MCF 10A (cell line): ENCODE measurements around the gene PDE4D. TPM values are rescaled to one million over a fixed set of nuclear protein-coding genes. Genes with fewer than 3 reads are reported as not detected.
A peak's percentile ranks its signal among the peaks of the same experiment; 100 is the strongest.

ENCODE experiments used
- BruUV-seq: library from RNA; stranded (reverse); fragments of 400-500 nt; replicated peaks from 2 replicates; lab custom pipeline; 2021; lab: Mats Ljungman, UMichigan
- CTCF ChIA-PET: fragments of 300-600 bp; sonication (Branson Sonifier 250); formaldehyde crosslinking; extraction: SDS; loops from one replicate; lab custom pipeline; 2021; ENCODE audit warnings: antibody characterized with exemption, inconsistent platforms; lab: Yijun Ruan, JAX
- POLR2A ChIA-PET: fragments of 300-600, 350-650 bp; sonication (Branson Sonifier 250); formaldehyde crosslinking; extraction: SDS; loops from one replicate; lab custom pipeline; 2020; ENCODE audit warnings: antibody characterized with exemption, inconsistent platforms; lab: Yijun Ruan, JAX
- DNase-seq: peaks from one replicate; pipeline ENCODE4 v3.0.0-alpha.2; 2018; ENCODE audit not compliant: unreplicated experiment
- H3K27ac Mint-ChIP-seq: one replicate; pipeline ENCODE4 v1.8.0; 2022; ENCODE audit warnings: mild to moderate bottlenecking, low read depth, mixed read lengths; ENCODE audit not compliant: unreplicated experiment
- H3K27me3 Mint-ChIP-seq: one replicate; pipeline ENCODE4 v1.8.0; 2022; ENCODE audit warnings: mixed read lengths; ENCODE audit not compliant: insufficient read depth, unreplicated experiment
- H3K36me3 Mint-ChIP-seq: one replicate; pipeline ENCODE4 v1.8.0; 2022; ENCODE audit warnings: mild to moderate bottlenecking, moderate library complexity, mixed read lengths; ENCODE audit not compliant: insufficient read depth, unreplicated experiment
- H3K4me1 Mint-ChIP-seq: one replicate; pipeline ENCODE4 v1.8.0; 2022; ENCODE audit warnings: mixed read lengths; ENCODE audit not compliant: insufficient read depth, unreplicated experiment
- H3K4me3 Mint-ChIP-seq: one replicate; pipeline ENCODE4 v1.8.0; 2022; ENCODE audit warnings: mild to moderate bottlenecking, moderate library complexity, mixed read lengths; ENCODE audit not compliant: unreplicated experiment
- H3K9me3 Mint-ChIP-seq: one replicate; pipeline ENCODE4 v1.8.0; 2022; ENCODE audit warnings: mixed read lengths; ENCODE audit not compliant: unreplicated experiment
- CTCF ChIP-seq: fragments of 200-600 bp; IDR thresholded peaks from one replicate; pipeline ENCODE4 v1.8.0; 2022; ENCODE audit warnings: antibody characterized with exemption, mild to moderate bottlenecking; ENCODE audit not compliant: unreplicated experiment
- intact Hi-C: fragments of 100-400 bp; cut with micrococcal nuclease; formaldehyde crosslinking; loops from 2 replicates; pipeline ENCODE4 v1.14.1; 2022
- total RNA-seq: library from RNA; stranded (reverse); gene quantifications from 2 replicates; pipeline ENCODE4 v1.2.3, GENCODE V29; 2022

Gene PDE4D
- total RNA-seq, 1 experiment from 2014 or later, result 85.0 TPM

DNA sequence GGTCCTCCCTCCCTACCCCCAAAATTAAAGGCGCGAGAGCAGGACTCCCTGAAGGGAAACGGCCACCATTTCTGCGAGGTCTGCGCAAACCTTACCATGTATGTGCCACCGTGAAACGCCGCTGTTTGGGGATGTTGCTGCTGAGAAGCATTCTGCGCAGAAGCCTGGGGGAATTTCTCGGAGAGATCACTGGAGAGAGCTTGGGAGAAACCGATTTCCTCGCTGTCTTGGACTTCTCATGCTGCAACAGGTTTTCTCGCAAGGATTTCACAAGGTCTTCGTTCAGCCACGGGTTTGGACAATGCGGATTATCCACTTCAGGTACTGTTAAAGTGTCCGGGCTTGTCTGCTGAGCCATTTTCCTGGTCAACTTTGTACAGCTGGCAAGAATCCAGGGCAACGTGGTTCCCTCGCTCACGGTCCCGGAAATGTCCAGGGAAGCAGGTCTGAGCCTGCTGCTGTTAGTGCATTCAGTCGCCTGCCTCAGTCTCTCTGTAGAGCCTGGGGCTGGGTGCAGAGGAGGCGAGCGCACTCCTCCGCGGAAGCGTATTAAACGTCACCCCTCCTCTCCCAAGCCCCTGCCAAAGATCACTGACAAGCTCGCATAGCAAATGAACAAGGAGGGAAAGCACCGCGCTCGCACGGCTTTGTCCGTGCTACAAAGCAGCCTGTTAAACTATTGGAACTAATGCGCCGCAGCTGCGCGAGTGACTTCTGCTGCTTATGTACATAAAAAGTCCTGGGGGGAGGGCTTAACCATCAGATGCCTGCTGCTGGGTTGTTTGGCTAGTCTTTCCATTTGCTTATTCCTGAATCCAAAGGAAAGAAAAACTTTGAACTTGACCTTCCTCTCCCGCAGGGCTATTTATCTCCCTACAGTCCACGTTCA, 125.1 kb downstream of the PDE4D start:
- Mint-ChIP-seq H3K4me3 (peak overlapping the region; percentile 98), H3K27me3 (no peaks in the 10 kb centered on the region), H3K27ac (peak overlapping the region; percentile 98), H3K36me3 (no peaks in the 10 kb centered on the region), H3K9me3 (no peaks in the 10 kb centered on the region), H3K4me1 (peaks cover 57% of the 10 kb centered on the region)
- intact Hi-C loops, result loop anchor here (1.0 kb wide), 2 partner anchors 22 to 23 kb away; no protein-coding TSS in a partner anchor
- POLR2A ChIA-PET, result interaction anchor here (0.6 to 12.4 kb wide), 23 partner anchors 10 to 449 kb away, joined by 3 to 437 read pairs (median 4); no protein-coding TSS in a partner anchor
- no peak for TF ChIP-seq CTCF
- CTCF ChIA-PET, result interaction anchor here (0.7 to 4.8 kb wide), 5 partner anchors 20 to 1852 kb away, joined by 3 to 37 read pairs (median 4); no protein-coding TSS in a partner anchor
- DNase-seq, result peak; percentile 94
- BruUV-seq, result TSS peak; percentile 44

DNA sequence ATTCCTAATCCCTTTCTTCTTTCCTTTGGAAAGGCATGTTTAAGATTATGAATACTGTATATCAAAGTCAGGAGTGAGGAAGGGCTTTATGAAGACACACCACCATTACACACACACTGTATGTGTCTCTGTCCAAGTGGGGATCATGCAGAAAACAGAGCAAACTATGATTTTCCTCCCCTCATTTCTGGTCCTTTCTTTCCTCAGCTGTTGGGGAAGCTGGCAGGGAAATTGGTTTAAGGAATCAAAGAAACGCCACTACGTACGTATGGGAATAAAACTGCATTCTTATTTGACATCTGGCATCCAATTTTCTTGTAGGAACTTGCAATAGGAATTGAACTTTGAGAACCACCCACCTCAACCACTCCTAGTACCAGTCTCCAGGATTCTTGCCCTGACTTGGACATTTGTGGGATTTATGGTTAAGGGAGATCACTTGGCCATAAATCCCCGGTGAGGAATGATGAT, 125.8 kb downstream of the PDE4D start:
- no peaks in the 10 kb centered on the region for H3K27me3 Mint-ChIP-seq
- no peaks in the 10 kb centered on the region for H3K9me3 Mint-ChIP-seq
- no peaks in the 10 kb centered on the region for H3K36me3 Mint-ChIP-seq
- H3K27ac Mint-ChIP-seq, result peak overlapping the region; percentile 98
- ChIA-PET CTCF (interaction anchor here (0.6 to 1.9 kb wide), 2 partner anchors 21 to 43 kb away, joined by 3 to 6 read pairs; no protein-coding TSS in a partner anchor), POLR2A (interaction anchor here (0.8 to 12.4 kb wide), 13 partner anchors 9 to 170 kb away, joined by 4 to 437 read pairs (median 7); no protein-coding TSS in a partner anchor)
- BruUV-seq, result no TSS peak
- peak; percentile 75 for DNase-seq
- H3K4me1 Mint-ChIP-seq, result peaks cover 52% of the 10 kb centered on the region
- intact Hi-C loops, result loop anchor here (1.0 kb wide), 2 partner anchors 22 to 23 kb away; no protein-coding TSS in a partner anchor
- H3K4me3 Mint-ChIP-seq, result peak overlapping the region; percentile 98
- TF ChIP-seq CTCF, result no peak

DNA sequence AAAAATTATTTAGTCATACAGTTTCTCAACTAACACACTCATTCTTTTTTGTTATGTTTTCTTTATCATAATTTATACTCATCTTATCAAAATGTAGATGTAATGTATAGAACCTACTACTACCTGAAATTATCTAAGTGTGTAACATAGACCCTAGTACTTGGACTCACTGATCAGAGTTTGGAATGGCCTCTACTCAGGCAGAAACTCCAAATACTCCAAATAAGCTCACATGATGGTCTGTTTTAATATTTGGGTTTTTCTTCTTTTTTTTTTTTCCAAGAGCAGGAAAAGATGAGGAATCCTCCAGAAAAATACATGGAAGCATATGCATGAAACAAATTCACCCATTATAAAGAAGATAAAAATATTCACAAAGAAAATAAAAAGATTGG, 126.3 kb downstream of the PDE4D start:
- peaks cover 47% of the 10 kb centered on the region for H3K4me1 Mint-ChIP-seq
- TF ChIP-seq CTCF, result no peak
- BruUV-seq, result no TSS peak
- H3K27me3 Mint-ChIP-seq, result no peaks in the 10 kb centered on the region
- ChIA-PET POLR2A (interaction anchor here (0.9 to 12.4 kb wide), 10 partner anchors 8 to 57 kb away, joined by 4 to 437 read pairs (median 7); no protein-coding TSS in a partner anchor), CTCF (interaction anchor here (0.6 to 2.9 kb wide), 5 partner anchors 16 to 43 kb away, joined by 3 to 9 read pairs (median 3); no protein-coding TSS in a partner anchor)
- peak overlapping the region; percentile 98 for H3K4me3 Mint-ChIP-seq
- H3K36me3 Mint-ChIP-seq, result no peaks in the 10 kb centered on the region
- intact Hi-C loops, result no loop called here
- no peak for DNase-seq
- no peaks in the 10 kb centered on the region for H3K9me3 Mint-ChIP-seq
- H3K27ac Mint-ChIP-seq, result peak overlapping the region; percentile 98
